ENCODE measurements around the gene PARD3.
A peak's percentile ranks its signal among the peaks of the same experiment; 100 is the strongest.

PARD3 gene

GRCh38 chr10:34677132-34677531 is 138.0 kb downstream of the PARD3 start:
- no peak for DNase-seq
- peaks cover 0 to 3% (median 0%) of the 10 kb centered on the region in 5 experiments for H3K27me3 ChIP-seq (replicated peaks in 2 of 5; ENCODE audit: control insufficient read depth in 4 of 5, insufficient read depth in 5 of 5, low read length in 4 of 5)
- POLR2A ChIA-PET: no interaction called here
- no peaks in the 10 kb centered on the region for H3K4me1 ChIP-seq (ENCODE audit: control extremely low read depth in 1 of 4, control insufficient read depth in 4 of 4, insufficient read depth in 4 of 4, low read length in 3 of 4)
- CTCF ChIA-PET: interaction anchor here (0.8 kb wide), 1 partner anchor 55 kb away, joined by 3 read pairs; no protein-coding TSS in a partner anchor
- H3K4me3 ChIP-seq (ENCODE audit: control insufficient read depth in 1 of 7, extremely low read depth in 1 of 7, insufficient read depth in 4 of 7, low read depth in 2 of 7, low read length in 6 of 7): no peak overlapping the region
- H3K9me3 ChIP-seq (ENCODE audit: control extremely low read depth in 1 of 5, control insufficient read depth in 4 of 5, insufficient read depth in 2 of 5, low read depth in 1 of 5, low read length in 4 of 5): no peaks in the 10 kb centered on the region
- H3K27ac ChIP-seq (ENCODE audit: insufficient read depth in 1 of 2, low read depth in 1 of 2, low read length in 2 of 2, poor library complexity in 1 of 2, severe bottlenecking in 2 of 2): no peak overlapping the region
- no peaks in the 10 kb centered on the region for H3K36me3 ChIP-seq (ENCODE audit: control insufficient read depth in 4 of 4, insufficient read depth in 4 of 4, low read length in 3 of 4)

GRCh38 chr10:34674176-34674575 is 140.9 kb downstream of the PARD3 start:
- Histone ChIP-seq H3K36me3 (ENCODE audit: control insufficient read depth in 4 of 4, insufficient read depth in 4 of 4, low read length in 3 of 4) (no peaks in the 10 kb centered on the region), H3K27me3 (replicated peaks in 2 of 5; ENCODE audit: control insufficient read depth in 4 of 5, insufficient read depth in 5 of 5, low read length in 4 of 5) (peaks cover 0 to 9% (median 0%) of the 10 kb centered on the region in 5 experiments), H3K9me3 (ENCODE audit: control extremely low read depth in 1 of 5, control insufficient read depth in 4 of 5, insufficient read depth in 2 of 5, low read depth in 1 of 5, low read length in 4 of 5) (no peaks in the 10 kb centered on the region), H3K27ac (ENCODE audit: insufficient read depth in 1 of 2, low read depth in 1 of 2, low read length in 2 of 2, poor library complexity in 1 of 2, severe bottlenecking in 2 of 2) (no peak overlapping the region), H3K4me3 (ENCODE audit: control insufficient read depth in 1 of 7, extremely low read depth in 1 of 7, insufficient read depth in 4 of 7, low read depth in 2 of 7, low read length in 6 of 7) (no peak overlapping the region), H3K4me1 (ENCODE audit: control extremely low read depth in 1 of 4, control insufficient read depth in 4 of 4, insufficient read depth in 4 of 4, low read length in 3 of 4) (no peaks in the 10 kb centered on the region)
- ChIA-PET CTCF (interaction anchor here (2.0 kb wide), 1 partner anchor 12 kb away, joined by 4 read pairs; no protein-coding TSS in a partner anchor), POLR2A (no interaction called here)
- 100% methylated on average over 4 of the region's 8 CpGs for WGBS (ENCODE audit: insufficient coverage)
- no peak for DNase-seq

GRCh38 chr10:34670081-34670480 is 145.0 kb downstream of the PARD3 start:
- no peak for DNase-seq
- POLR2A ChIA-PET: no interaction called here
- H3K36me3 ChIP-seq (ENCODE audit: control insufficient read depth in 4 of 4, insufficient read depth in 4 of 4, low read length in 3 of 4): no peaks in the 10 kb centered on the region
- H3K4me3 ChIP-seq (ENCODE audit: control insufficient read depth in 1 of 7, extremely low read depth in 1 of 7, insufficient read depth in 4 of 7, low read depth in 2 of 7, low read length in 6 of 7): no peak overlapping the region
- peaks cover 0 to 6% (median 0%) of the 10 kb centered on the region in 5 experiments for H3K27me3 ChIP-seq (replicated peaks in 2 of 5; ENCODE audit: control insufficient read depth in 4 of 5, insufficient read depth in 5 of 5, low read length in 4 of 5)
- H3K4me1 ChIP-seq (ENCODE audit: control extremely low read depth in 1 of 4, control insufficient read depth in 4 of 4, insufficient read depth in 4 of 4, low read length in 3 of 4): peaks cover 0 to 7% (median 0%) of the 10 kb centered on the region in 4 experiments
- no peak overlapping the region for H3K27ac ChIP-seq (ENCODE audit: insufficient read depth in 1 of 2, low read depth in 1 of 2, low read length in 2 of 2, poor library complexity in 1 of 2, severe bottlenecking in 2 of 2)
- 93% methylated on average over 12 of the region's 13 CpGs for WGBS (ENCODE audit: insufficient coverage)
- no peaks in the 10 kb centered on the region for H3K9me3 ChIP-seq (ENCODE audit: control extremely low read depth in 1 of 5, control insufficient read depth in 4 of 5, insufficient read depth in 2 of 5, low read depth in 1 of 5, low read length in 4 of 5)
- CTCF ChIA-PET: interaction anchor here (0.7 kb wide), 1 partner anchor 23 kb away, joined by 3 read pairs; no protein-coding TSS in a partner anchor

- H3K9me3 ChIP-seq (ENCODE audit: control extremely low read depth in 1 of 5, control insufficient read depth in 4 of 5, insufficient read depth in 2 of 5, low read depth in 1 of 5, low read length in 4 of 5): no peaks in the 10 kb centered on the region
- POLR2A ChIA-PET: no interaction called here
- H3K27me3 ChIP-seq (replicated peaks in 2 of 5; ENCODE audit: control insufficient read depth in 4 of 5, insufficient read depth in 5 of 5, low read length in 4 of 5): peaks cover 0 to 6% (median 0%) of the 10 kb centered on the region in 5 experiments
- peaks cover 0 to 7% (median 0%) of the 10 kb centered on the region in 4 experiments for H3K4me1 ChIP-seq (ENCODE audit: control extremely low read depth in 1 of 4, control insufficient read depth in 4 of 4, insufficient read depth in 4 of 4, low read length in 3 of 4)
- no peaks in the 10 kb centered on the region for H3K36me3 ChIP-seq (ENCODE audit: control insufficient read depth in 4 of 4, insufficient read depth in 4 of 4, low read length in 3 of 4)
- no peak overlapping the region for H3K27ac ChIP-seq (ENCODE audit: insufficient read depth in 1 of 2, low read depth in 1 of 2, low read length in 2 of 2, poor library complexity in 1 of 2, severe bottlenecking in 2 of 2)
- no CpG with 5 or more reads among the region's 3 CpGs for WGBS (ENCODE audit: insufficient coverage)
- no peak for DNase-seq
- H3K4me3 ChIP-seq (ENCODE audit: control insufficient read depth in 1 of 7, extremely low read depth in 1 of 7, insufficient read depth in 4 of 7, low read depth in 2 of 7, low read length in 6 of 7): no peak overlapping the region
- CTCF ChIA-PET: no interaction called here
These were observed 146.0 kb downstream of the PARD3 start for GRCh38 chr10:34669079-34669478.

- DNase-seq: no peak
- POLR2A ChIA-PET: no interaction called here
- peaks cover 0 to 7% (median 0%) of the 10 kb centered on the region in 4 experiments for H3K4me1 ChIP-seq (ENCODE audit: control extremely low read depth in 1 of 4, control insufficient read depth in 4 of 4, insufficient read depth in 4 of 4, low read length in 3 of 4)
- H3K4me3 ChIP-seq (ENCODE audit: control insufficient read depth in 1 of 7, extremely low read depth in 1 of 7, insufficient read depth in 4 of 7, low read depth in 2 of 7, low read length in 6 of 7): no peak overlapping the region
- CTCF ChIA-PET: interaction anchor here (0.6 to 1.8 kb wide), 3 partner anchors 14 to 1348 kb away, joined by 3 to 4 read pairs (median 3); no protein-coding TSS in a partner anchor
- peaks cover 0 to 6% (median 0%) of the 10 kb centered on the region in 5 experiments for H3K27me3 ChIP-seq (replicated peaks in 2 of 5; ENCODE audit: control insufficient read depth in 4 of 5, insufficient read depth in 5 of 5, low read length in 4 of 5)
- no peak overlapping the region for H3K27ac ChIP-seq (ENCODE audit: insufficient read depth in 1 of 2, low read depth in 1 of 2, low read length in 2 of 2, poor library complexity in 1 of 2, severe bottlenecking in 2 of 2)
- no CpG with 5 or more reads among the region's 1 CpG for WGBS (ENCODE audit: insufficient coverage)
- H3K36me3 ChIP-seq (ENCODE audit: control insufficient read depth in 4 of 4, insufficient read depth in 4 of 4, low read length in 3 of 4): no peaks in the 10 kb centered on the region
- H3K9me3 ChIP-seq (ENCODE audit: control extremely low read depth in 1 of 5, control insufficient read depth in 4 of 5, insufficient read depth in 2 of 5, low read depth in 1 of 5, low read length in 4 of 5): no peaks in the 10 kb centered on the region
These were observed 147.9 kb downstream of the PARD3 start for GRCh38 chr10:34667177-34667576.

- H3K9me3 ChIP-seq (ENCODE audit: control extremely low read depth in 1 of 5, control insufficient read depth in 4 of 5, insufficient read depth in 2 of 5, low read depth in 1 of 5, low read length in 4 of 5): no peaks in the 10 kb centered on the region
- peak; percentile 60 to 79 (median 74) for DNase-seq
- H3K27me3 ChIP-seq (replicated peaks in 2 of 5; ENCODE audit: control insufficient read depth in 4 of 5, insufficient read depth in 5 of 5, low read length in 4 of 5): peaks cover 0 to 6% (median 0%) of the 10 kb centered on the region in 5 experiments
- peaks cover 0 to 7% (median 0%) of the 10 kb centered on the region in 4 experiments for H3K4me1 ChIP-seq (ENCODE audit: control extremely low read depth in 1 of 4, control insufficient read depth in 4 of 4, insufficient read depth in 4 of 4, low read length in 3 of 4)
- ChIA-PET CTCF (interaction anchor here (0.7 to 1.8 kb wide), 7 partner anchors 11 to 360 kb away, joined by 3 to 5 read pairs (median 4); no protein-coding TSS in a partner anchor), POLR2A (interaction anchor here (0.6 kb wide), 1 partner anchor 333 kb away, joined by 3 read pairs; no protein-coding TSS in a partner anchor)
- 0% methylated on average over 4 of the region's 6 CpGs for WGBS (ENCODE audit: insufficient coverage)
- H3K36me3 ChIP-seq (ENCODE audit: control insufficient read depth in 4 of 4, insufficient read depth in 4 of 4, low read length in 3 of 4): no peaks in the 10 kb centered on the region
- no peak overlapping the region for H3K27ac ChIP-seq (ENCODE audit: insufficient read depth in 1 of 2, low read depth in 1 of 2, low read length in 2 of 2, poor library complexity in 1 of 2, severe bottlenecking in 2 of 2)
- peak overlapping the region in 1 of 7 experiments; percentile 50 for H3K4me3 ChIP-seq (ENCODE audit: control insufficient read depth in 1 of 7, extremely low read depth in 1 of 7, insufficient read depth in 4 of 7, low read depth in 2 of 7, low read length in 6 of 7)
These were observed 148.9 kb downstream of the PARD3 start for GRCh38 chr10:34666008-34666704.

GRCh38 chr10:34664706-34665105 is 150.4 kb downstream of the PARD3 start:
- H3K27ac ChIP-seq (ENCODE audit: insufficient read depth in 1 of 2, low read depth in 1 of 2, low read length in 2 of 2, poor library complexity in 1 of 2, severe bottlenecking in 2 of 2): no peak overlapping the region
- H3K9me3 ChIP-seq (ENCODE audit: control extremely low read depth in 1 of 5, control insufficient read depth in 4 of 5, insufficient read depth in 2 of 5, low read depth in 1 of 5, low read length in 4 of 5): no peaks in the 10 kb centered on the region
- H3K4me3 ChIP-seq (ENCODE audit: control insufficient read depth in 1 of 7, extremely low read depth in 1 of 7, insufficient read depth in 4 of 7, low read depth in 2 of 7, low read length in 6 of 7): no peak overlapping the region
- peaks cover 0 to 7% (median 0%) of the 10 kb centered on the region in 4 experiments for H3K4me1 ChIP-seq (ENCODE audit: control extremely low read depth in 1 of 4, control insufficient read depth in 4 of 4, insufficient read depth in 4 of 4, low read length in 3 of 4)
- no peaks in the 10 kb centered on the region for H3K36me3 ChIP-seq (ENCODE audit: control insufficient read depth in 4 of 4, insufficient read depth in 4 of 4, low read length in 3 of 4)
- H3K27me3 ChIP-seq (replicated peaks in 2 of 5; ENCODE audit: control insufficient read depth in 4 of 5, insufficient read depth in 5 of 5, low read length in 4 of 5): no peaks in the 10 kb centered on the region
- 100% methylated on average over 1 of the region's 1 CpG for WGBS (ENCODE audit: insufficient coverage)
- ChIA-PET CTCF (no interaction called here), POLR2A (no interaction called here)
- DNase-seq: no peak
